HG03039 (cell line): ENCODE results near the gene CD79B.
A peak's percentile ranks its signal among the peaks of the same experiment; 100 is the strongest.

Experiments used
- ATAC-seq: cut with Tn5 transposase; IDR thresholded peaks from one replicate; pipeline ENCODE4 v1.9.1; 2021; ENCODE audit warnings: mild to moderate bottlenecking, moderate library complexity; ENCODE audit not compliant: unreplicated experiment

Gene CD79B

DNA sequence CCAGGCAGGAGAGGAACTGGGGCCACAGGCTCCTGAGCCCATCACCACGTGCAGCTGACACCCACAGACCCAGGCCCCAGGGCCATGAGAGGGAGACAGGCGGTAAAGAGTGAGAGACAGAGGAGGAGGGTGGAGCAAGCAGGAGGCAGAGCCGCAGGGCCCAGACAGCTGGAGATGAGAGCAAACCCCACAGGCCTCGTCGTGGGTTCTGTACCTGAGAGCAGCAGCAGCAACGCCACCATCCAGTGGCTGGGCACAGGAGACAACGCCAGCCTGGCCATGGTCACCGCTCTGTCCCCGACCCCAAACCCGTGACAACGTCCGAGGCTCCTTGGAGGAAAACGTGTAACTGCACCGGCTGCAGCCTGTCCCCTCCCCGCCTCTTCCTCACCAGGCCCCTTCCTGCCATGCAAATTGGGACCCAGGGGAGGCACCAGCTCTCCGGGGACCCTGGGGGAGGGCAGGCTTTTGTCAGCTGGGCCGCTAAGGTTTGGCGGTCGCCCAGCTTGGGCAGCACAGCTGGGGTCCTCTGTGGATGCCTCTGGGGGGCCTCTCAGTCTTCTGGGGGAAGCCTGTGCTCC lies at the start of gene CD79B:
CD79B (minus strand) TSS at position 351 of the 581 bp plus-strand sequence; CDS start at position 281, 70 bp downstream.
- peak; percentile 70 for ATAC-seq

DNA sequence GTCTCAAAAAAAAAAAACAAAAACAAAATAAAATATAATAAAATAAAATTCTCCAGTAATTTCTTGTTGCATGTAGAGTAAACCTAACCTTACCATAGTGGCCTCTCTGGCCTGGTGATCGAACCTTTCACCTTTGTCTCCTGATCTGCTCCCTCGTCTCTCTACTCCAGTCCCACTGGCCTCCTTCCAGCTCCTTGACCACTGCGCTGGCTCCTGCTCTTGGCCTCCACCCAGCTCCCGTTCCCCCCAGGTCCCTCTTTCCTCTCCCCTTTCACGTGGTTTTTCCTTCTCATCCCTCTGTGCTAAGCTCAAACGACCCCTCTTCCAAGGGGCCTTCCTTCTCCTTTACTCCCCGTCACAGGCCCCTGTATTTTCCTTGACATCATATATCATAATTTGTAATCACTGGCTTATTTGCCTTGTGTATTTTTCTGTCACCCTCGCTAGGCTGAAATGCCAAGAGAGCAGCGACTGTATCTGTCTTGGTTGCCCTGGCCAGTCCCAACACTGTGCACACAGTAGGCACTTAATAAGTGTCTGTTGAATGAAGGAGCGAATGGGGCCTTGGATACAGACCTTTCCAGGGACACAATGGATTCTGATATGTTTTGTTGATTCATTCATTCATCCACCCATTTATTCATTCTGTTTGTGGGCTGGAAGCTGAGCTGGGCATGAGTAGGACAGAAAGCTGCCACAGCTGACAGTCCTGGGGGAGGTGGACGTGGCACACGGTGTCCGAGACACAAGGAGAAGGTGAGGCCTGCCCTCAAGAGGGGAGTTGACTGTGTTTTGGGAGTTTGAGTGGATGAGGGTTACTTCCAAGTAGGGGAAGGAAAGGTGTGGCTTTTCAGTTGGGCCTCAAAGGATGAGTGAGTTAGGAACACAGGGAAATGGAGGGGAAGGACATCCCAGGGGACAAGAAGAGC lies 46.4 kb upstream of the CD79B start:
- ATAC-seq: no peak

DNA sequence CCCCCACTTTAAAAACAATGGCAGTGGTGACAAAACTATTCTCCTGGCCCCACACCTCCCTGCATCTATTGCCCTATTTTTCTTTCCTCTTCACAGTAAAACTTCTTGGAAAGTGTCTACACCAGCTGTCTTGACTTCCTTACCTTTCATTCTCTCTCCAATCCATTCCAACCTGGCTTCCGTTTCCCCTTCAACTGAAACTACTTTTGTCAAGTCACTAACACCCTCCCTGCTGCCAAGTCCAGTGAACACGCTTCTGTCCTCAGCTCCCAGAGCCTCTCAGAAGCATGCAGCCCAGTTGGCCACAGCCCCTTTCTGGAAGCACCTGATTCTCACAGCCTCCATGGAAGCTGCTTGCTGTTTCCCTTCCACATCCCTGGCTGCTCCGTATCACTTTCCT lies 44.6 kb upstream of the CD79B start:
- no peak for ATAC-seq

DNA sequence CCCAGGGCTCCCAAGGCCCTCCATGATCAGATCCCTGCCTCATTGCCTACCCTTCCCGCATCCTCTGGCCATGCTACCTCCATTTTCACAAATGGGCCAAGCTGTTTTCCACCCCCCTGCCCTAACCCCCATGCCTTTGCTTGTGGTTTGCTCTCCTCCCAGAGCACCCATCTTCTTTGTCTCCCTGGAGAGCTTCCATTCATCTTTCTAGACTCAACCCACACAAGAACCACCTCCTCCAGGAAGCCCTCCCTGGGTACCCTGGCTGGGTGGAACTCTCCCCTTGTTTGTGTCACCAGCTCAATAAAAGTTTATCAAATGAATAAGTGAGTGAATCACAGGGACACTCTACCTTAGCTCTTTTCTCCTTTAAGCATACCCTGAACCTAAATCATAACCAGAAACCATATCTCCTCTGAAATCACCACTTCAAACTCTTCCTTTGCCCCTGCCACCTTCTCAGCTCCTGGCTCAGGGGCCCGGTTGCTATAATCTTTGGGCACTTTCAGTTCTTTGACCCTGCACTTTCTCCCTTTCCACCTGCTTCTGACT lies 43.5 kb upstream of the CD79B start:
- no peak for ATAC-seq

DNA sequence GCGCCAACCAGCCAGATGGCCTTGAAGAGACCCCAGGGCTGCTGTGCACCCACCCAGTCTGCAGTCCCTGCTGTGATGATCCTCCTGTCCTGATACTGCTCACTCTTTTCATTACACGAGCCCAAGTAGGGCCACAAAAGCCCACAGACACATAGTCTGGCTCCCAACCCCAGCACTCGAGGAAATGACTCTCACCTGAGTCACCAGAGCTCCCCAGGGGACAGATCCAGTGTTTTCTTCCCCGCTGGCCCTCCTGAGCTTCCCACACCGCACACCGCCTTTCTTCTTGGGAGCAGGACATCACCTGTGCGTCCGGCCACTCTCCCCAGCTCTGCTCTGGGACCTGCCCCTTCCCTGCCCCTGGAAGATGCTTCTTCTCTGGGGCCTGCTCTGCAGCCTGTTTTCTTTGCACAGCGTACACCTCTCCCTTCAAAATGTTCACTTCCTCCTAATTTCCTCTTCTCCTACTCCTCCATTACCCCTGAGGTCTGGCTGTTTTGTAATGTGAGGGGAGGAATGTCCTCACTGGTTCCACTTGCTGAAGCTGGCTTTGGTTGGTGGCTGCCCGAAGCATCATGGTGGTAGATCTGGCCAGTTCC lies 42.6 kb upstream of the CD79B start:
- no peak for ATAC-seq

DNA sequence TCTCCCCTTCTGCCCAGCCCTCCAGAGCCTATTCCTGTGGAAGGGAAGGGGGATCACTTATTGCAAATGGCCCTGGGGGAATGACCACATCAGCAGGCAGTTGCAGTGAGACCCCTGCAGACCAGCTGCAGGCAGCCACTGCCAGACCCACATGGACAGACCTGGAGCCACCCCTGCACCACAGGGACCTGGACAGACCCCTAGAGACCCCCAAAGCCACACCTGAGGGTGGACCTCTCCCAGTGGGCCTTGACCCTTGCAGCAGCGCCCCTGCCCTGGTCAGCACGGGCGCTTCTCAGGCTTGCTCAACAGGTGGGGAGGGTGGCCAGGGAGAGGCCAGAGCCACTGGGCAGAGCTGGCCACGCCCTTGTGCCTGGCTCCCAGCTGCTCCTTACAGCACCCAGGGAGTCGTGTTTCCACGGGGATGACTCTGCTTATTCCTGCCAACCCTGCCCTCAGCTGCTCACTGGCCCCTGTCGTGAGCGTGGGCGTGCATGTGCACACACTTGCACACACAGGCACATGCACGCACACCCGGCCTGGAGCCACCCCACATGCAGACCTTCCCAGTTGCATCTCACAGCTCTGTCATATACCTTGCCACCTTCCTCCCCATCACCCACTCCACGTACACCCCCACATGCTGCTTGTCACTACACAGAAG lies 41.9 kb upstream of the CD79B start:
- ATAC-seq: no peak

DNA sequence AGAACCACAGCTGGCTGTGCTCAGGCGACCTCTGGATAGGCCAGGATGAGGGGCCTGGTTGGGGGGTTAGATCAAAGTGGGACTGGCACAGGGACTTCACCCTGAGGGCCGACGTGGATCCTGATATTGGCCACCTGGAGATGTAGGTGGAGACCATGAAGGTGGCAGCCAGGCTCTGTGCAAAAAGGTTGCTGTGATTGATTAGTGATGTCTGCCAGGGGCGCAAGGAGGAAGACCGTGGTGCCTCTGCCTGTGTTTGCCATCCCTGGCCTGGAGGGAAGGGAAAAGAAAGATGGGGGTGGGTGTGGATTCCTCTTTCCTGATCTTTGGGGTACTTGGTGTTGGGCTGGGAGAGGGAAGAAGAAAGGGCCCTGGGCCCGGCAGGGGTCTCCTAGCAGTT lies 41.1 kb upstream of the CD79B start:
- no peak for ATAC-seq

DNA sequence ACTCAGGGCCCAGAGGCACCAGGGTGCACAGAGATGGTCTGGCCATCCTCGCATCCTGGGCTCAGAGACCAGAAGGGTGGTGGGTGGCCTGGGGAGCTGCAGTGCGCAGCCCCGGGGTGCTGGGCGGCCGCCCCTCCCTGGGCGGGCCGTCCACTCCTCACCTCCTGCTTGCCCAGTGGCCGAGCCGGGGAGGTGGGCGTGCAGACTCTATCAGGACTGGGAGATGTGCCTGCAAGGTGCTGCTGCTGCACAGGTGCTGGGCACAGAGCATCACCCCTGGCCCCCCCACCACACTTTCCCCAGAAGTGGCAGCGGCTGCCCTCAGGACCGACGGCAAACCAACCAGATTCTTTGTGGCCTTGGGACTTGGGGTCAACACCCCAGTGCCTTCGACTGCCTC lies 40.7 kb upstream of the CD79B start, which contains the start of gene SCN4A:
SCN4A (minus strand) TSS at position 123 of the 400 bp plus-strand sequence; CDS start at position 46, 77 bp downstream.
- ATAC-seq: no peak

DNA sequence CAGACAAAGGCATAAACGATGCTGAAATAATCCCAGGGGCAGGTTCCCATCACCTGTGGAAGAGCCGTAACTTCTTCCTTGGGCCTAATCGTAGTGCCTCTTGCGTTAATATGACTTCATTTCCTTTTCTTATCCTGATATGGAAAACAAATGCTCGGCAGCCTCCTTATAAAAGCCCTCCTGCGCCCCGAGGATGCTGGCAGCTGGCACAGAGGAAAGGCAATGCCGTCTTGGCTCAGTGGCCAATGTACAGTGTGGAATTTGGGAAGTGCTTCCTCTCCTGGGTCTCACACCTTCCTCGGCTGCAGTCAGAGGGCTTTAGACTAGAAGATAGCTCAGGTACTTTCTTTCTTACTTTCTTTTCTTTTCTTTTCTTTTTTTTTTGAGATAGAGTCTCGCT lies 37.1 kb upstream of the CD79B start:
- no peak for ATAC-seq

DNA sequence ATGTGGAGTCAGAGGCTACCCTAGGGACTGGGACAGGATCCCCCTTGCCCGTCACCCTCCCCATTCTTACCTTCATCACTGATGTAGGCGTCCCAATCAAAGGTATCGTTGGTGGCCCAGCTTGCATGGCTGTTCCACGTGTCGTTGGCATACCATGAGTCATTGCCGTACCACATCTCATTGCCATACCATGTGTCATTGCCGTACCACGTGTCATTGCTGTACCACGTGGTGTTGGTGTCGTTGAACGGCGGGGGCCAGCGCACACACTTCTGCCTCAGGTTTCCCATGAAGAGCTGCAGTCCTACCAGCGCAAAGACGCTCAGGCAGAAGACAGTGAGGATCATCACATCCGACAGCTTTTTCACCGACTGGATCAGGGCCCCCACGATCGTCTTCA lies 35.8 kb upstream of the CD79B start:
- ATAC-seq: no peak

DNA sequence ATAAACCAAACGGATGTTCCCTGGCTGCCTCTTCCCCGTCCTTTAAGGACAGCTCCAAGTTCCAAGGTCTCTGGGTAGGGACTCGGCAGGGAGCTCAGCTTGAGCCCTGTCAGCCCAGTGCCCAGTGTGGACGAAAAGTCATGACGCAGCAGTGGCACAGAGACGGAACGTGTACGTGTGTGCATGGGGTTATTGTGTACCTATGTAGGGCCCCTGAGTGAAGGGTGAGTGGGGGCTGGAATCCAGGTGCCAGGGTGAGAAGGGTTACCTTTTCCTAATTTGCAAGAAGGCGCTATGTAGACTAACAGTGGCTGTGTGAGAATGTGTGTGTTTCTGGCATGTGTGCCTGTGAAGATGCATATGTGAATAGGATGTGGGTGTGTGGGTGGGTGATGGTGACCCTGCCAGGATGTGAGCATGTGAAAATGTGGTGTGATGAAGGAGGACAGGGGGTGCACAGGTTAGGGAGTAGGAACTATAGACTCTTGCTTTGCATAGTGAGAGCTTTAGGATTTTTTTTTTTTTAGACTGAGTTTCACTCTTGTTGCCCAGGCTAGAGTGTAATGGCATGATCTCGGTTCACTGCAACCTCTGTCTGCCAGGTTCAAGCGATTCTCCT lies 34.6 kb upstream of the CD79B start:
- no peak for ATAC-seq

DNA sequence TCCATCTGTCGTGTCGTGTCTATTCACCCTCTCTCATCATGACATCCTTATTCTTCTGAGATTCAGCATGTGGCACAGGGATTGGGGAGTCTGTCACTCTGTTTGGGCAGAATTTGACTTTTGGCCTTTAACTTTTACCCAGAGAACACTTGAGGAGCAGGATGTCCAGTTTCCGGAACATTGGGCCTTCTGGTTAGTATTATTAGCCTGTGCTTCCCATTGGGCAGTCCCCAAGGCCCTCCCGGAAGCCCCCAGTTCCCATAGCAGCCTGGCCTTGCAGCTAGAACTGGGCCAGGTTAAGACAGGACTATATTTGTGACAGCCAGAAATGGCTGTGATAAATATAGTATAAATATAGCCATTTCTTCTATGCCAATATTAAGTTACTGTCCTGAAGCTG lies 31.0 kb upstream of the CD79B start:
- no peak for ATAC-seq

DNA sequence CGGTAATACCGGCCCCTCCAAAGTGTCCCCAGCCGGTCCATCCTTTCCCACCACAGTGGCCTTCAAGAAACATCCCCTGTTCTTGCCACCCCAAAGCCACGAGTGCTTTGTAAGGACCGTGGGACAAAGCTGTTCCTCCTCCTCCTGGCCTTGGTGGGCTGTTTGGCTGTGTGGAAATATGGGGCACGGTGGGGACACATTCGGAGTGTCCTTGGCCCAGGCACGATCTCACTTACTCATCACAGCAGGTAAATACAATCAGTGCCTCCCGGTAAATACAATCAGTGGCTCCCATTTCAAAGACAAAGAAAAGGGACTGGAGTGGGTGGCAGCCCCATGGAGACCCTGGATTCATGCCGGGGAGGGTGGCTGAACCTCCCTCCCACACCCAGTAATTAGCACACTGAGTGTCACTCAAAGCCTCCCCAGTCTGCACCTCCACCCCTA lies 30.2 kb upstream of the CD79B start:
- no peak for ATAC-seq

DNA sequence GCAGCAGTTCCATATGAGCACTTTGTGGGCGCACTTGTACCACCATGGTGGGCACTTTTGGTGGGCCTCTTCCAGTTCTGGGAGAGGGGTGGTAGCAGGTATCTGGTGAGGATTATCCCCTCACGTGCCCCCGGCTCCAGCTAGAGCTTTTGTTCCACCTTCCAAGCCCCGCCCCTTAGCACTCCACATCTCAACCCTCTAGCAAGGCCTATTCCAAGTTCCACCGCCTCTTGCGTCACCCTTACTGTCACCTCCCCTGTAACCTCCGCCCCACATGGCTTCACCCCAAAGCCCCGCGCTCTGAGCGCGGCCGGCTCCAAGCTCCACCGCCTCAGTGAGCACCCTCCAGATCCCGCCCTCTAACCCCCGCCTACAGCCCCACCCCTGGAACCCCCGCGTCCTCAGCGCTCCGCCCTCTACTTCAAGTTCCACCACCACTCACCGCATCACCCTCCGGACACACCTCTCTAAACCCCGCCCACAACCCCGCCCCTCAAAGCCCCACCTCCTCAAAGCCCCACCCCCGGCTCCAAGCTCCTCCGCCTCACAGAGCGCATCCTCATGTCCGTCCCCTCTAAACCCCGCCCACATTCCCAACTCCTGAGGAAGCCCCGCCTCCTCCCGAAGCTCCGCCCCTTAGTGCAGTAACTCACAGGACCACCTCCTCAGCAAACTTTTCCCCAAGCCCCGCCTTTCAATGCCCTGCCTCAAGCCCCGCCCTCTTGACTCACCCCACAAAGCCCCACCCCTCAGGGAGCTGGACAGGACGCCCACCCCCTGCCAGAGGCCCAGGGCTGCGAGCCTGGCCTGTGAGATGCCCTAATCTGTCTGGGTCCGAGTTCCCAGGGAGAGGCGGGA lies 29.5 kb upstream of the CD79B start:
- ATAC-seq: no peak

DNA sequence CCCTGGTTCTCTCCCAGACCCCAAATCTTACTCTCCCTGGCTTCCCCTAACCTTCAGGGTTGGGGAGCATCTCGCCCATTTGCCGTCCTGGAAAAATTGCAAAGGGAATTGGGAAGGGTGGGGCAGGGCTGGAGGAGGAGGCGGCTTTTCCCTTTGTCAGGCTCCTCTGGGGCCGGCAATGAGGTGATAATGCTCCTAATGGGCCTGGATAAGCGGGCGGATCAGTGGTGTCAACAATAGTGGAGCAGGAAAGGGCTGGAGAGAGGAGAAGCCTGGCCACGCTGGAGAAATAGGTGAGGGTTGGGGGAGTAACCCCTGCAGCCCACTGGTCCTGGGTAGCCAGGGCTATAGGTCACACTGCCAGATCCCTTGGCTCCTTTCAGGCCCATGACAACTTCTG lies 28.3 kb upstream of the CD79B start:
- no peak for ATAC-seq

DNA sequence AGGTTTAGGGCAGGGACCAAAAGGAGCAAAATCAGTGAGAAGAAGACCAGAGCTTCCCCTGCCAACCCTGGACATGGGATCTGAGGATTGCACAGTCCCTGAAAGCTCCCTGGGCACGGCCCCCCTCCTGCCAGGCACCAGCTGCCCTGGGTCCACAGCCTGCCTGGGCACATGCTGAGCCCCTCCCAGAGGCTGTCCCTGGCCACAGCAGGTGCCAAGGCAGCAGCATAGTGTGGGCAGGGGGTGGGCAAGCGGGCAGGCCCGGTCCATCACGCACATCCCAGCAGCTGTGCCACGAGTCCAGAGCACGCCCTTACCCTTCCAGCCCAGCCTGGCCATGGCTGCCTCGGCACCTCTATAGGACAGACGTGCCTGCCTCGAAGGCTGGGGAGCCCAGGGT lies 27.9 kb upstream of the CD79B start:
- no peak for ATAC-seq

DNA sequence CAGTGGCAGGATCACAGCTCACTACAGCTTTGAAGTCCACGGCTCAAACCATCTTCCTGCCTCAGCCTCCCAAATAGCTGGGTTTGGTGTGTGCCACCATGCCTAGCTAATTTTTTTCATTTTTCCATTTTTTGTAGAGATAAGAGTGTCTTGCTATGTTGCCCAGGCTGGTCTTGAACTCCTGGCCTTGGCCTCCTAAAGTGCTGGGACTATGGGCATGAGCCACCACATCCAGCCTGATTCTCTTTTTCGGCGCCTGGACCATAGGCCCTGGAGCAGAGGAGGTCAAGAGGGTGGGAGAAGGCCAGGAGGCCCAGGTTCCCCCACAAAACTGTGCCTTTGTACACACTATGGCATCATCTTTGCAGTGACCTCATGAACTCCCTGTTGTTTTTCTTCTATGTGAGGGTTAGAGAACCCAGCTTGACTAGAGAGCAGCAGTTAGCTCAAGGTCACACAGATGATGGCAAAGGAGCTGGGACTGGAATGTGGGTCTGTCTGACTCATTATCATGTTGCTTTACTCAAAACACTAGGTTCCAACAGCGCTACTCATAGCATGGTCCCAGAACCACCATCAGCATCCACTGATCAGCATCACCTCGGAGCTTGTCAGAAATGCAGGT lies 24.3 kb upstream of the CD79B start:
- no peak for ATAC-seq

DNA sequence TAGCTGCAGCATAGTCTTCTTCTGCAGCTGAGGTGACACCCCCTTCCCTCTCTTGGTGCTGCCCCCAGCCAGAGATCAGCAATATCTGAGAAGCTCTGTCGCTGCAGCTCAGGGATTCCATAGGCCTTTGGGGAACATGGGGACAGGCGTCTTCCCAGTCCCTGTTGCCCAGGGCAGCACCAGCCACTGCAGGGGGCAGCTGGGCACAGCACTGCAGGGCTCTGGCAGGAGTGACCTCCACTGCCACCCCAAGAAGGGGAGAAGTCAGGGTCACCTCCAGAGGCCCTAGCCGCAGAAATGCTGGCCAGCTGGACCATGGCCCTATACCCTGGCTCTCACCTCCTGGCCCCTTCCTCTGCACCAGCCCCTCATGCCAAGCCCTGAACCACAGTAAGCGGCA lies 23.7 kb upstream of the CD79B start:
- ATAC-seq: no peak

DNA sequence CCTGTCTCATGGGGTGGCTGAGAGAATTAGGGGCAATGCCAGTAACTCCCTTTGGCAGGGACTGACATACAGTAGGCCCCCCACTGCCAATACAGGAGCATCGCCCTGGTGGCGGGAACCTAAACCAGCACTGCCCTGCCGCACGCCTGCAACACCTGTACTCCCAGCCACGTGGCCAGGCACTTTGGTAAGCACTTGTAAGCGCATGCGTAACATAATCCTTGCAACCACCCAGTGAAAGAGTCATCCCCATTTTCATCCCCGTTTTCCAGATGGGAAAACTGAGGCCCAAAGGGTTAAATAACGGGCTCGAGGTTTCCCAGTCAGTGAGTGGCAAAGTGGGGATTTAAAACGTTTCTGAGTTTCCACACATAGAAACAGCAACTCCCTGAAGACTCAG lies 23.1 kb upstream of the CD79B start:
- no peak for ATAC-seq
